GM23338 (cell line): ENCODE results near the gene INO80C. TPM values are rescaled to one million over a fixed set of nuclear protein-coding genes. Genes with fewer than 3 reads are reported as not detected.

Source experiments
- ATAC-seq: fragments of 200-7000 bp; cut with Tn5 transposase; 3 replicates; pipeline ENCODE4 v1.9.1; 2020
- DNase-seq: peaks from one replicate; pipeline ENCODE4 v3.0.0-alpha.2; 2015; ENCODE audit warnings: low spot score
- H2AFZ ChIP-seq: fragments of 200-600 bp; sonication (generic); 2 replicates; pipeline ENCODE4 v1.8.0; 2016; ENCODE audit warnings: antibody characterized with exemption, mild to moderate bottlenecking, moderate library complexity
- H3F3A ChIP-seq: fragments of 200-600 bp; sonication (generic); replicated peaks from 2 replicates; pipeline ENCODE4 v1.8.0; 2017; ENCODE audit warnings: antibody characterized with exemption, mixed run types, low read depth
- H3K27ac ChIP-seq: fragments of 200-600 bp; sonication (generic); 2 replicates; pipeline ENCODE4 v1.6.1; 2016; ENCODE audit warnings: low read depth
- H3K27me3 ChIP-seq: fragments of 200-600 bp; sonication (generic); 2 replicates; pipeline ENCODE4 v1.8.0; 2016; ENCODE audit warnings: mild to moderate bottlenecking, mixed run types, moderate library complexity; ENCODE audit not compliant: insufficient read depth
- H3K36me3 ChIP-seq: fragments of 200-600 bp; sonication (generic); 2 replicates; pipeline ENCODE4 v1.8.0; 2016; ENCODE audit warnings: mild to moderate bottlenecking; ENCODE audit not compliant: insufficient read depth
- H3K4me1 ChIP-seq: fragments of 200-600 bp; sonication (generic); 2 replicates; pipeline ENCODE4 v1.8.0; 2016; ENCODE audit warnings: mild to moderate bottlenecking, moderate library complexity; ENCODE audit not compliant: insufficient read depth
- H3K4me2 ChIP-seq: fragments of 200-600 bp; sonication (generic); 2 replicates; pipeline ENCODE4 v1.7.1; 2017; ENCODE audit warnings: mixed run types
- H3K4me3 ChIP-seq: fragments of 200-600 bp; sonication (generic); 2 replicates; pipeline ENCODE4 v1.6.1; 2016; ENCODE audit warnings: mixed run types
- H3K79me2 ChIP-seq: fragments of 200-600 bp; sonication (generic); replicated peaks from 2 replicates; pipeline ENCODE4 v1.8.0; 2017; ENCODE audit warnings: mild to moderate bottlenecking; ENCODE audit not compliant: insufficient read depth
- H3K9me2 ChIP-seq: fragments of 200-600 bp; sonication (generic); 2 replicates; pipeline ENCODE4 v1.8.0; 2017; ENCODE audit not compliant: insufficient read depth
- H4K20me1 ChIP-seq: fragments of 200-600 bp; sonication (generic); replicated peaks from 2 replicates; pipeline ENCODE4 v1.8.0; 2017; ENCODE audit warnings: mild to moderate bottlenecking; ENCODE audit not compliant: insufficient read depth
- H3K27ac Mint-ChIP-seq: 2 replicates; pipeline ENCODE4 v1.8.0; 2020; ENCODE audit warnings: inconsistent platforms, mild to moderate bottlenecking, moderate library complexity, mixed read lengths
- H3K27me3 Mint-ChIP-seq: 3 replicates; pipeline ENCODE4 v1.8.0; 2022; ENCODE audit warnings: low read depth, mild to moderate bottlenecking, moderate library complexity, mixed read lengths, inconsistent platforms; ENCODE audit not compliant: insufficient read depth, poor library complexity
- H3K36me3 Mint-ChIP-seq: 3 replicates; pipeline ENCODE4 v1.8.0; 2021; ENCODE audit warnings: low read depth, mild to moderate bottlenecking, inconsistent platforms, moderate library complexity, mixed read lengths
- H3K4me1 Mint-ChIP-seq: 3 replicates; pipeline ENCODE4 v1.8.0; 2020; ENCODE audit warnings: mild to moderate bottlenecking, inconsistent platforms, mixed read lengths
- H3K4me3 Mint-ChIP-seq: 3 replicates; pipeline ENCODE4 v1.8.0; 2021; ENCODE audit warnings: moderate library complexity, mild to moderate bottlenecking, inconsistent platforms, mixed read lengths
- H3K9me3 Mint-ChIP-seq: 3 replicates; pipeline ENCODE4 v1.8.0; 2020; ENCODE audit warnings: moderate library complexity, mild to moderate bottlenecking, inconsistent platforms, mixed read lengths
- CREB1 ChIP-seq: fragments of 250-450 bp; sonication (Bioruptor Pico); IDR thresholded peaks from 2 replicates; pipeline ENCODE4 v1.5.0; 2020; ENCODE audit warnings: low read depth, mild to moderate bottlenecking, moderate library complexity
- CTCF ChIP-seq, 2 experiments: fragments of 200-600 bp in 1 of 2; sonication (generic) in 1 of 2; conservative IDR thresholded peaks; 2 replicates each; pipeline versions ENCODE4 v1.5.1 to v1.6.1; 2016 to 2017; ENCODE audit warnings: antibody characterized with exemption in 2 of 2, low read depth in 2 of 2, mild to moderate bottlenecking in 2 of 2, moderate library complexity in 1 of 2
- ETS1 ChIP-seq: IDR thresholded peaks from 2 replicates; pipeline ENCODE4 v1.6.1; 2016; ENCODE audit warnings: antibody characterized with exemption
- EZH2 ChIP-seq: fragments of 200-600 bp; sonication (generic); IDR thresholded peaks from one replicate; pipeline ENCODE4 v1.8.0; 2017; ENCODE audit warnings: antibody characterized with exemption, mild to moderate bottlenecking, low read depth; ENCODE audit not compliant: unreplicated experiment
- EZH2phosphoT487 ChIP-seq: fragments of 200-600 bp; sonication (generic); IDR thresholded peaks from one replicate; pipeline ENCODE4 v1.8.1; 2018; ENCODE audit warnings: antibody characterized with exemption; ENCODE audit not compliant: unreplicated experiment
- JUNB ChIP-seq: IDR thresholded peaks from one replicate; pipeline ENCODE4 v1.6.1; 2016; ENCODE audit warnings: antibody characterized with exemption; ENCODE audit not compliant: unreplicated experiment
- NANOG ChIP-seq: IDR thresholded peaks from 2 replicates; pipeline ENCODE4 v1.6.1; 2016; ENCODE audit warnings: antibody characterized with exemption, borderline replicate concordance
- POLR2AphosphoS5 ChIP-seq: IDR thresholded peaks from 2 replicates; pipeline ENCODE4 v1.6.1; 2016; ENCODE audit warnings: antibody characterized with exemption, low read depth
- REST ChIP-seq: IDR thresholded peaks from one replicate; pipeline ENCODE4 v1.6.1; 2018; ENCODE audit warnings: antibody characterized with exemption; ENCODE audit not compliant: unreplicated experiment
- STAT1 ChIP-seq: IDR thresholded peaks from one replicate; pipeline ENCODE4 v1.6.1; 2016; ENCODE audit warnings: antibody characterized with exemption; ENCODE audit not compliant: unreplicated experiment
- ZNF114 ChIP-seq: fragments of 250-450 bp; sonication (Bioruptor Pico); IDR thresholded peaks from 2 replicates; pipeline ENCODE4 v1.5.0; 2020; ENCODE audit warnings: mild to moderate bottlenecking, moderate library complexity
- ZNF331 ChIP-seq: fragments of 250-450 bp; sonication (Bioruptor Pico); IDR thresholded peaks from 2 replicates; pipeline ENCODE4 v1.5.0; 2020; ENCODE audit warnings: low read depth, mild to moderate bottlenecking, moderate library complexity
- ZNF462 ChIP-seq: fragments of 250-450 bp; sonication (Bioruptor Pico); IDR thresholded peaks from 2 replicates; pipeline ENCODE4 v1.5.0; 2020; ENCODE audit warnings: mild to moderate bottlenecking, moderate library complexity
- polyA plus RNA-seq: library from polyadenylated mRNA; unstranded; fragments of >200 nt; fragmentation: Nextera tagmentation; extraction: Ambion mirVana; gene quantifications from 2 replicates; pipeline ENCODE4 v1.2.1, GENCODE V29; 2016
- total RNA-seq: library from RNA; depleted of rRNA; stranded (reverse); fragments of >200 nt; shearing (Covaris generic); gene quantifications from 2 replicates; pipeline ENCODE4 v1.2.3, GENCODE V29; 2014

The INO80C gene
- total and polyA plus RNA-seq, 2 experiments from 2014 or later = 16.3 to 52.3 TPM

- no peak overlapping the region for H3K27ac ChIP-seq
- H3K79me2 ChIP-seq = no peaks in the 10 kb centered on the region
- no peak overlapping the region for H3K4me2 ChIP-seq
- H3K27me3 ChIP-seq = no peaks in the 10 kb centered on the region
- no peaks in the 10 kb centered on the region for H3K9me2 ChIP-seq
- H3K4me1 Mint-ChIP-seq = peaks cover 13% of the 10 kb centered on the region
- H4K20me1 ChIP-seq = no peaks in the 10 kb centered on the region
- H3K4me1 ChIP-seq = no peaks in the 10 kb centered on the region
- H3F3A ChIP-seq = no peaks in the 10 kb centered on the region
- ATAC-seq = no peak
- H2AFZ ChIP-seq = no peak overlapping the region
- no peaks in the 10 kb centered on the region for H3K27me3 Mint-ChIP-seq
- no peak overlapping the region for H3K4me3 Mint-ChIP-seq
- H3K9me3 Mint-ChIP-seq = no peaks in the 10 kb centered on the region
- H3K27ac Mint-ChIP-seq = no peak overlapping the region
- TF ChIP-seq CREB1 = no peak
- TF ChIP-seq POLR2AphosphoS5 = no peak
- no peak for TF ChIP-seq ZNF462 (CRISPR knock-in tag)
- no peak for TF ChIP-seq CTCF (conservative IDR thresholded peaks at IDR 0.05; ENCODE audit: low read depth in 2 of 2)
- TF ChIP-seq EZH2phosphoT487 = no peak
- TF ChIP-seq ZNF114 (CRISPR knock-in tag) = no peak
- no peak for TF ChIP-seq STAT1
- TF ChIP-seq ZNF331 (CRISPR knock-in tag) = no peak
- TF ChIP-seq JUNB = no peak
- no peak for TF ChIP-seq ETS1
- TF ChIP-seq EZH2 = no peak
- TF ChIP-seq NANOG = no peak
- TF ChIP-seq REST = no peak
- no peak overlapping the region for H3K4me3 ChIP-seq
- no peak for DNase-seq
- no peaks in the 10 kb centered on the region for H3K36me3 Mint-ChIP-seq
- no peaks in the 10 kb centered on the region for H3K36me3 ChIP-seq
Observed at GRCh38 chr18:35510076-35510651, 12.4 kb upstream of the INO80C start.
